ENCODE data around the gene DDX6. TPM values are rescaled to one million over a fixed set of nuclear protein-coding genes. Genes with fewer than 3 reads are reported as not detected.

The DDX6 gene
- polyA plus RNA-seq, 2 of the 4 experiments (the other 2 are of a cell fraction), result 36.3 to 41.4 TPM

GRCh38 chr11:118818130-118818529 is 27.2 kb upstream of the DDX6 start (continued):
- TF ChIP-seq CEBPB (IDR thresholded peaks at IDR 0.05) (no peak), RFX5 (IDR thresholded peaks at IDR 0.05) (no peak)

GRCh38 chr11:118813551-118813950 is 22.6 kb upstream of the DDX6 start:
- WGBS (ENCODE audit: missing lambda C conversion rate), result 0% methylated on average over 1 of the region's 1 CpG
- ATAC-seq, result no peak
- CTCF ChIA-PET, result no interaction called here
- H3K9me3 ChIP-seq, result no peaks in the 10 kb centered on the region
- FAIRE-seq, result no peak
- POLR2A ChIA-PET, result no interaction called here
- no peak overlapping the region for H3K4me3 ChIP-seq
- H3K4me2 ChIP-seq, result no peak overlapping the region
- DNase-seq (ENCODE audit: low read depth in 1 of 2, low spot score in 1 of 2), result no peak
- no peaks in the 10 kb centered on the region for H3K4me1 ChIP-seq
- H3K27ac ChIP-seq, result no peak overlapping the region
- no peak for TF ChIP-seq BHLHE40 (IDR thresholded peaks at IDR 0.05; ENCODE audit: low read depth, low read length)
- no peak for TF ChIP-seq CHD2 (IDR thresholded peaks at IDR 0.05; ENCODE audit: low read length, partially characterized antibody)
- TF ChIP-seq ELK1 (IDR thresholded peaks at IDR 0.05; ENCODE audit: low read depth, low read length), result no peak
- TF ChIP-seq MAX (IDR thresholded peaks at IDR 0.05), result no peak
- TF ChIP-seq POLR2A (IDR thresholded peaks at IDR 0.05; ENCODE audit: low read length), result no peak
- TF ChIP-seq POLR2AphosphoS2 (conservative IDR thresholded peaks at IDR 0.05; ENCODE audit: low read length), result no peak
- no peak for TF ChIP-seq EP300 (IDR thresholded peaks at IDR 0.05)
- TF ChIP-seq NFE2L2 (conservative IDR thresholded peaks at IDR 0.05; ENCODE audit: low read length), result no peak
- no peak for TF ChIP-seq SREBF2 (IDR thresholded peaks at IDR 0.05)
- no peak for TF ChIP-seq EHMT2 (IDR thresholded peaks at IDR 0.05; ENCODE audit: low read depth)
- TF ChIP-seq HOXB5 (CRISPR knock-in tag; IDR thresholded peaks at IDR 0.05), result no peak

GRCh38 chr11:118812485-118812884 is 21.5 kb upstream of the DDX6 start:
- POLR2A ChIA-PET, result no interaction called here
- no peaks in the 10 kb centered on the region for H3K9me3 ChIP-seq
- no peak overlapping the region for H3K4me3 ChIP-seq
- CTCF ChIA-PET, result interaction anchor here (0.6 to 1.6 kb wide), 3 partner anchors 8 to 144 kb away, joined by 3 to 6 read pairs (median 4); partner anchors contain the start of gene UPK2
- H3K4me1 ChIP-seq, result no peaks in the 10 kb centered on the region
- WGBS (ENCODE audit: missing lambda C conversion rate), result 55% methylated on average over 3 of the region's 5 CpGs
- H3K27ac ChIP-seq, result no peak overlapping the region
- H3K4me2 ChIP-seq, result no peak overlapping the region
- no peak for DNase-seq (ENCODE audit: low read depth in 1 of 2, low spot score in 1 of 2)
- ATAC-seq, result no peak
- no peak for FAIRE-seq
- TF ChIP-seq FOSL2 (IDR thresholded peaks at IDR 0.05) (no peak), FOSL2 (CRISPR knock-in tag; IDR thresholded peaks at IDR 0.05) (no peak), ELK1 (IDR thresholded peaks at IDR 0.05; ENCODE audit: low read depth, low read length) (no peak), NFE2L2 (conservative IDR thresholded peaks at IDR 0.05; ENCODE audit: low read length) (no peak)

- FAIRE-seq (no peak), ATAC-seq (no peak), DNase-seq (ENCODE audit: low read depth in 1 of 2, low spot score in 1 of 2) (no peak)
- CTCF ChIA-PET, result no interaction called here
- WGBS (ENCODE audit: missing lambda C conversion rate), result 53% methylated on average over 3 of the region's 3 CpGs
- POLR2A ChIA-PET, result no interaction called here
- Histone ChIP-seq H3K4me1 (no peaks in the 10 kb centered on the region), H3K9me3 (no peaks in the 10 kb centered on the region), H3K27ac (no peak overlapping the region), H3K4me2 (no peak overlapping the region), H3K4me3 (no peak overlapping the region)
- TF ChIP-seq EP300 (IDR thresholded peaks at IDR 0.05), result no peak
- TF ChIP-seq USF2 (IDR thresholded peaks at IDR 0.05), result no peak
- no peak for TF ChIP-seq HMGXB4 (CRISPR knock-in tag; IDR thresholded peaks at IDR 0.05; ENCODE audit: borderline replicate concordance)
- no peak for TF ChIP-seq BCL3 (IDR thresholded peaks at IDR 0.05)
- no peak for TF ChIP-seq KDM5A (IDR thresholded peaks at IDR 0.05)
- TF ChIP-seq GATA3 (IDR thresholded peaks at IDR 0.05; ENCODE audit: borderline replicate concordance), result no peak
- TF ChIP-seq HES2 (IDR thresholded peaks at IDR 0.05), result no peak
- TF ChIP-seq ESRRA (IDR thresholded peaks at IDR 0.05; ENCODE audit: borderline replicate concordance, low read length), result no peak
- no peak for TF ChIP-seq RCOR1 (IDR thresholded peaks at IDR 0.05; ENCODE audit: low read depth, low read length)
- no peak for TF ChIP-seq EHMT2 (IDR thresholded peaks at IDR 0.05; ENCODE audit: low read depth)
Measured at GRCh38 chr11:118807800-118808778, 17.1 kb upstream of the DDX6 start.
